GM06990 (cell line): Measurements from ENCODE around the gene APAF1.

Experiments
- DNase-seq: peaks from one replicate; pipeline ENCODE4 v3.0.0-alpha.2; 2011; ENCODE audit not compliant: insufficient read length; ENCODE audit errors: extremely low read depth
- H3K27me3 ChIP-seq: replicated peaks from 2 replicates; pipeline ENCODE4 v1.6.0; 2011; ENCODE audit warnings: low read length; ENCODE audit not compliant: control insufficient read depth, insufficient read depth
- H3K36me3 ChIP-seq: 2 replicates; pipeline ENCODE4 v1.5.1; 2011; ENCODE audit warnings: low read length; ENCODE audit not compliant: control insufficient read depth, insufficient read depth
- H3K4me3 ChIP-seq: replicated peaks from 2 replicates; pipeline ENCODE4 v1.5.1; 2011; ENCODE audit warnings: low read depth, mild to moderate bottlenecking, control low read depth, low read length
- CTCF ChIP-seq: IDR thresholded peaks from 2 replicates; pipeline ENCODE4 v1.5.1; 2011; ENCODE audit warnings: low read length, control low read depth, mild to moderate bottlenecking, inconsistent platforms; ENCODE audit not compliant: insufficient read depth, poor library complexity, severe bottlenecking

The APAF1 gene

DNA sequence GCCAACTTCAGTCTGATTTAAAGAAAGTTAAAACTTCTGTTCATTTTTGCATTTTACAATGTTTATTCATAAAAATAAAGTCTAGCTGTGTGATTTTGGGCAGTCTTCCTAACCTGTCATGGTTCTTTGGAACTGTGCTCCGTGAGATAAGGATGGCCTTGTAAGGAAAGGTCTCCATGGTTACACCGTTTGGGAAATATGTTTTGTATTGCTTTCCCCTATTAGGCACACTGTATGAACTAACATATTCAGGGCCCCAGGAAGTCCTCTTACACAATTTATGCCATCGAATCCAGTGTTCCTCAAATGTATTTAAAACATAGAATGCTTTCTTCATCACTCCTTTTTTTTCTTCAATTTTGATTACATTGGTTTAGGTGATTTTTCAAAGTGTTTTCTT lies 54.5 kb downstream of the APAF1 start:
- peaks cover 5% of the 10 kb centered on the region for H3K36me3 ChIP-seq
- H3K27me3 ChIP-seq: no peaks in the 10 kb centered on the region
- H3K4me3 ChIP-seq: no peak overlapping the region
- no peak for DNase-seq
- no peak for TF ChIP-seq CTCF

GRCh38 chr12:98701166-98701565 lies 56.1 kb downstream of the APAF1 start:
- DNase-seq: no peak
- TF ChIP-seq CTCF: no peak

DNA sequence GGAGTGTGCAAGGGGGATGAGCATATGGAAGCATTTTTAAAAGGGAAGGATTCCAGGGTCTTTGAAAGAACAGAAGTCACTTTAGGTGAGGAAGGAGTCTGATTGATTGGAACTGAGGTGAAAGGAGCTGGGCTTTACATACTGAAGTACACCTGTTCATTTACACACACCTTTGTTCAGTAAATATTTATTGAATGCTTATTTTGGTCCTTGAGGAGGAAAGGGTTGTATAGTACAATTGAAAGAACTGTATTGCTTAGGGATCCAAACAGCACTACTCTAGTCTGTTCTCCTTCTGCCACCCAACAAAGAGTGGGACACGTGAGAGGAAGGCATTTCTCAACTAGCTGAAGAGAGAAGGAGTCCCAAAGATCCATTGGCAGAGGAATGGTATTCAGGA lies 63.9 kb downstream of the APAF1 start:
- no peak overlapping the region for H3K4me3 ChIP-seq
- H3K36me3 ChIP-seq: peaks cover 6% of the 10 kb centered on the region
- H3K27me3 ChIP-seq: no peaks in the 10 kb centered on the region
- DNase-seq: no peak
- no peak for TF ChIP-seq CTCF

More at GRCh38 chr12:98701166-98701565, 56.1 kb downstream of the APAF1 start:
- Histone ChIP-seq H3K4me3 (no peak overlapping the region), H3K36me3 (peaks cover 4% of the 10 kb centered on the region), H3K27me3 (no peaks in the 10 kb centered on the region)

- H3K36me3 ChIP-seq: peaks cover 2% of the 10 kb centered on the region
- H3K4me3 ChIP-seq: no peak overlapping the region
- H3K27me3 ChIP-seq: no peaks in the 10 kb centered on the region
- DNase-seq: no peak
- no peak for TF ChIP-seq CTCF
These were observed 69.3 kb downstream of the APAF1 start for GRCh38 chr12:98714426-98714825.

DNA sequence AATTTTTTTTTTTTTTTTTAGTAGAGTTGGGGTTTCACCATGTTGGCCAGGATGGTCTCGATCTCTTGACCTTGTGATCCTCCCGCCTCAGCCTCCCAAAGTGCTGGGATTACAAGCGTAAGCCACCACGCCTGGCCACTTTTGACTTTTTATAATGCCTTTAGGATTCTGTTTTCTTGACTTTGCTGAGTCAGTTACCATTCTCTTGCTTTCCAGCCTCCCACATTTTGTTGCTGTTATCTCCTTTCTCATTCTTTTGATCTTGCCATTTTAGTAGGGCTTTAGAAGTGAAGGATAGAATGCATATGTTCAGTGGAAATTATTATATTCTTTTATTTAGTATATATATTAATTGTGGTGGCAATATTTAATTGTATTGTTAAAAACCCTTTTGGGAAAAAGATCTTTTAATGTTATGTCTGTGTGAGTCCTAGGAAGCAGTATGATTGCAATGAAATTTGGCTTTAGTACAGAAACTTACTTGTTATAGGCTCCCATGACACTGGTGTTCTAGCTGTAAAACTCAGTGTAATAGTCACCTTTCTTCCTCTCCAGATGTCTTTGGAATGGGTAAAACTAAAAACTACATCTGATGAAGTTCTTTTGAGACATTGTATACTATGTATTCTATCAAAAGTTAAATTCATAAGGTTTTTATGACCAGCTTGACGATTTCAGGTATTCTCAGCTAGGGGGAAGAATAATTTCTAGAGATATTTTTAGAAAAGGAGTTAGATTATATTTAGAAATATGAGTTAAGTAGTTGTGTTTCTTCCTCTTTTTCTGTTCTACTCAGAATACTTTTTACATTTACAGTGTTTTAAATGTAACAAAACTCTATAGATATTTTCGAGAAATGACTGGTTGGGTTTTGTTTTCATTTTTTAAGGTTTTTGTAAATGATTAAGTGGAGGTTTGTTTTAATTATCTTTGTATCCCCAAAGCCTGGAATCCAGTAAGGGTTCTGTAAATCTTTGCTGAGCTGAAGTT lies 74.7 kb downstream of the APAF1 start:
- Histone ChIP-seq H3K27me3 (no peaks in the 10 kb centered on the region), H3K36me3 (no peaks in the 10 kb centered on the region; the same call in 1 of the 2 replicates), H3K4me3 (no peak overlapping the region)
- peak; percentile 22 for DNase-seq
- no peak for TF ChIP-seq CTCF
